ENCODE results near the gene GLDC.
"Not testable (repeated sequence)": the region's sequence is repeated elsewhere in the genome, so short reads cannot be mapped to it uniquely, and the experiment has no call there.

Gene GLDC

GRCh38 chr9:6565312-6565711 is 80.2 kb downstream of the GLDC start:
- no peak for DNase-seq (ENCODE audit: low read depth)

- DNase-seq (ENCODE audit: low read depth): no peak
These were observed 80.7 kb downstream of the GLDC start for GRCh38 chr9:6564868-6565267.

DNA sequence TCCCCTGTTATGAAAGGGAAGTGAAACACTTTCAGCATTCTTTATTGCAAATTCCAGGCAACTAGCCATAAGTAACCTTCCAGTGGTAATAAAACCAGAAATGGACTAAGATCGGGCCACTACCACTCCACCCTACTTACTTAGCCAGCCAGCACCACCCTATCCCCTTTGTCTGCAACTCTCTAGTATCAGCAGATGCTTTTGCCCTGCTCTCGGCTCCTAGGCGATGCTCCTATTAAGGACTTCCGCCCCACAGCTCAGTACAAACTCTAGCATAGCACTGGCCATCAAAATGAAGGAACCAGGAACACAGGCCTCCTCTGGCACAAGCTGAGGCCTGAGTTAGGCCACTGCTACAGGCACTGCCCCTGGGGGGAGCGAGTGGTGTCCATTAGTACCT is 81.2 kb downstream of the GLDC start:
- DNase-seq (ENCODE audit: low read depth): no peak

GRCh38 chr9:6562871-6563430 is 82.6 kb downstream of the GLDC start:
- no peak for DNase-seq (ENCODE audit: low read depth)

GRCh38 chr9:6562201-6562600 is 83.3 kb downstream of the GLDC start:
- DNase-seq (ENCODE audit: low read depth): no peak

GRCh38 chr9:6557883-6558616 is 87.5 kb downstream of the GLDC start:
- DNase-seq (ENCODE audit: low read depth): no peak

GRCh38 chr9:6553866-6554265 is 91.7 kb downstream of the GLDC start:
- no peak for DNase-seq (ENCODE audit: low read depth)

- DNase-seq (ENCODE audit: low read depth): no peak
These were observed 92.9 kb downstream of the GLDC start for GRCh38 chr9:6552498-6553121.

GRCh38 chr9:6552033-6552432 is 93.5 kb downstream of the GLDC start:
- DNase-seq (ENCODE audit: low read depth): no peak

DNA sequence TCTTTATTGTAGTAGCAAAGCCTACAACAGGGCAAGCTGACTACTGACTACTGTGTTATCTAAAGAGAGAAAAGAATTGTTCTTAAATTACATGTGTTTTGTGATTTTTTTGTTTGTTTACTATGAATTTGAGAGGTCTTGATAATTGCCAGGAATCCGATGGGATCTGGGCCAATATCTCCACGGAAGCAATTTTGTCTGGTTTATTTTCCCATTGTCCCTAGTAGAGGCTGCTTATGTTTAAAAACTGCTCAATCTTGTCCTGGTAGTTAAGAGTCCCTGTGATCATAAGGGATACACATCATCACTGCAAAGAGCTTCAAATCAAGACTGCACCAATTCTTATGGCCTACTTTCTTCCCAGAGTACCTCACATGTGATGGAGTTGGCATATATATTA is 94.4 kb downstream of the GLDC start:
- no peak for DNase-seq (ENCODE audit: low read depth)

DNA sequence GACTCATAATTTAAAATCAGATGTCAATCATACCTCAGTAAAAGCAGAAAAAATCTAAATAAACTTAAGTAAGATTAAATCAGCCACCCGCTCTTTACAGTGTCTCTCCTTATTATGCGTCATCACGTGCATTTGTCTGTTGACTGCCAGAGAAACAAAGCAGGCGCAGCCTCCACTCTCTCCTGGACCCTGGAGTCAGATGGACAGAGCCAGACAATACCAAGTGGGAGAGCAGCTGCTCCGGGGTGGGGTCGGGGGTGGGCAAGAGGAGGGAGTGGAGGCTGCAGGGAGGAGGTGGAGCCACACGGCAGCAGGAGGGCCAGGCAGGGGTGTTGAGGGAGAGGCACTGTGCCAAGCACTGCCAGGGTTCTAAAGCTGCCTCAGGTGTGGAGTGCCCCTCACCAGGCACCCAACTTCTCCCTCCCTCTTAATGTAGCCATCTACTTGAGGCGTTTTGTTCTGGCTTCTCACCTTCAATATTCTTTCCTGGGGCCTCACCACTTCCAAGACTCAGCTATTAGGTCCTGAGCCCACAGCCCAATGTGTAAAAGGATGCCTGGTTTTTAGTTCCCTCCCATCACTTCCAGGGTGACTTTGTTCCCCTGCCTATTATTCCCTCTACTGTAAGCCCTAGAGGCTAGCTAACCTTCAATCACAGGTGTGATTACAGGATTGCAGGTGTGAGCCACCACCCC is 96.3 kb downstream of the GLDC start:
- DNase-seq (ENCODE audit: low read depth): no peak

- no peak for DNase-seq (ENCODE audit: low read depth)
These were observed 100.4 kb downstream of the GLDC start for GRCh38 chr9:6545017-6545691.

DNA sequence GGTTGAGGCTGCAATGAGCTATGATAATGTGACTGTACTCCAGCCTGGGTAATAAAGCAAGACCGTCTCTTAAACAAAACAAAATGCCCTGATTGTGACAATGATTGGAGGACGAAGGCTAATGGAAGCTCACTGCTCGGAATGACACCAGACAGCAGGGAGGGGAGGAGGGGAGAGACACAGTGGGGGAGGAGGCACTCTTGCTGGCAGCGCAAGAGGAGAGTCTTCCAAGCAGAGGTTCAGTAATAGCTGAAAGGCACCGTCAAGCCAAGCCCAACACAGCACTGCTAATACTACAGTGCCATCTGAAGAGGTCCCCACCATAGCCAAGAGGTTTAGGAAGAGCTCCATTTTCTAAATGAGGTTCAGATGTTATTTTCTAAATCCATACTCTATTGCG is 102.3 kb downstream of the GLDC start:
- DNase-seq (ENCODE audit: low read depth): no peak

DNA sequence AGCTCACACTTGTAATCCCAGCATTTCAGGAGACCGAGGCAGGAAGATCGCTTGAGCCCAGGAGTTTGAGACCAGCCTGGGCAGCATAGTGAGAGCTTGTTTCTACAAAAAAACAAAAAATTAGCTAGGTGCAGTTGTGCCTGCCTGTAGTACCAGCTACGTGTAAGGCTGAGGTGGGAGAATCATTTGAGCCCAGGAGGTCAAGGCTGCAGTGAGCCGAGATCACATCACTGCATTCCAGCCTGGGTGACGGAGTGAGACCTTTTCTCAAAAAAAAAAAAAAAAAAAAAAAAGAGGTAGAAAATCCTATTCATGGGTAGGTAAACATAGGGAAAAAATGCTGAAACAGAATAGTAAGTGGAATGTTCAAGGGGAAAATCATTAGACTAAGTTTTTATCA is 102.9 kb downstream of the GLDC start:
- DNase-seq (ENCODE audit: low read depth): not testable (repeated sequence)

- DNase-seq (ENCODE audit: low read depth): no peak
These were observed 106.9 kb downstream of the GLDC start for GRCh38 chr9:6538666-6539071.

DNA sequence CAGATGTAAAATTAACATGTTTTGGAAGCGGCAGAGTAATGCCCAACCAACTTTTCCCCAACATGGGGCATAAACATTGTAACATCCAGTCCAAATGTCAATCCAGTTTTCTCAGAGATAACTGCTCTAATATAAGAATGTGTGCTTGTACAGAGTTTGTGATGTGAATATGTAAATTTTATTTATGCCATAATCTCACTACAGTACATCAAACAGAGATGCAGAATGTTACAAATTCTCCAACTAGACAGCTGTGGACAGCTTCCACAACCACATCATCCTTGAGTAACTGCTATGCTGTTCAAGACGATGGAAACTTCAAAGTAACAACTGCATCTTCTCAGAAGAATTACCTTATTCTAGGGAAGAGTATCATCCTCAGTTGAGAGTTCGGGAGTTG is 109.9 kb downstream of the GLDC start:
- DNase-seq (ENCODE audit: low read depth): no peak

DNA sequence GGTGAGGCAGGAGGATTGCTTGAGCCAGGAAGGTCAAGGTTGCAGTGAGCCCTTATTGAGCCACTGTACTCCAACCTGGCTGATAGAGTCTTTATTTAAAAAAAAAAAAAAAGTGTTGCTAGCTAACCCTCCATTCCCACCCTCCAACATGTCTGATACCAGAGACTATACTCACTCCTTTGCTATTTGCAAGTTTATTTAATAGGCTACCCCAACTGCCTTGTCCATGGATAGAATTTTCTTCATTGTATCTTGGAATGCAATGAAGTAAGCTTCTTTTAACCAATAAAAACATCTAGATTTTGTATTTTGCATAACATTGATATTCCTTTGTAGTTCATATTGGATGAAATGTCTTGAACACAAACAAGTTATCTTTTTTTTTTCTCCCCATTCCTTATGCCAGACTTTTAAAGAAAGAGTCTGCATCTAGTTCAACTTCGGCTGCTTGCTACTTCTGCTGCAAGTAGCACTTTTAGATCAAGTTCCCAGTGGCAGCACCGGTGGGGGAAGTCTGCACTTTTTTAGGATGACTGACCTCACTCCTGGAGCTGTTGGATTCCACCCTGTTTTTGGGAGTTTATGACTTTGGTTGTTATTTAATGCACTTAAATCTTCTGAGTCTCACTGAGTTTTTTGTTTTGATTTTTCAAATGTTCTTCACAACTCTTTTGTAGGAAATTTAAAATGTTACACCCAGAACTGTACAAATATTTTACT is 120.0 kb downstream of the GLDC start:
- DNase-seq (ENCODE audit: low read depth): no peak

DNA sequence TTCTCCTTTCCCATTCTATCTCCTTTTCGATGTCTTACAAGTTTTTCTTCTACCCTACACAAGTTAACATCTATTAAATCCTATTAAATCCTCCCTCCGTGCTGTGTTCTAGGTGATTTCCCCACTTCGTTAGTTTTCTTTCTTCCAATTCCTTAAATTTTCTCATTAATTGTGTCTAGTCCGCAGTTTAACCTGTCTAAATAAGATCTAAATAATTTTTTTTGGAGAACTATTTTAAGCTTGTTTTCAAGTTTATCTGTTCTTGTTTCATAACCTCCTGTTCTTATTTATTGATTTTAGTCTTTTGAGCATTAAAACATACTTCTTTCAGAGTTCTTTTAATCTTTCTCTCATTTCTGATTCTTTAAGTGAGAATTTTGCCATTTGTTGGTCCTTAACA is 123.3 kb downstream of the GLDC start:
- DNase-seq (ENCODE audit: low read depth): no peak

GRCh38 chr9:6512085-6512657 is 133.4 kb downstream of the GLDC start:
- no peak for DNase-seq (ENCODE audit: low read depth)

DNA sequence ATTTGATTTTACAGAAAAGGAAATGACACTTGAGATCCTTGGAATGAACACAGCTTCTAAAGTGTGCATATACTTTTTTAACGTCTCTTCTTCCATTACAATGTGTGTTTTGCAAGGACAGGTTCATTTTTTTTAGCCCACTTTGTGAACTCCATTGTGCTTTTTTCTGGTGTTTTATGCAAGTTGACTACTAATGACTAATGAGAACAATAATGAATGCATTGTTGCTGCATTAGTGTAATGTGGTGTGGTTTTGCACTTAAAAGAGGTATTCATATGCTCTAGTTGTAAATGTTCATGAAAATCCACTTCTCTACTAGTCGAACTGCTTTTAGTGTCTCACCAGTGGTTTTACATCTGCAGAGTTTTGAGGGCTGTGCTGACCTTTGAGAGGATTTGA is 139.0 kb downstream of the GLDC start:
- no peak for DNase-seq (ENCODE audit: low read depth)

DNA sequence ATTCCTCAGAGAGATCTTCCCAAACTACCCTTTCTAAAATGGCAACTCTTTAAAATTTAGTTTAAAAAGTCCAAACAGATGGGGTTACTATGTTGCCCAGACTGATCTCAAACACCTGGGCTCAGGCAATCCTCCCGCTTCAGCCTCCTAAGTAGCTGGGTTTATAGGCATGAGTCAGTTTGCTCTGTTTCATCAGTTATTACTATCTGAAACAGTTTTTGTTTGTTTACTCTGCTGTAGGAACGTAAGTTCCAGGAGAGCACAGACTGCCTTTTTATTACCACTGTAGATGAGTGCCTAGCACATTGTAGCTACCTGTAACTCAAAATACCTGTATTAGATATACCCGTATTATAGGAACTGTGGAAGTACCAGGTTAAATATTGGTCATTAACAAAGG is 143.1 kb downstream of the GLDC start:
- no peak for DNase-seq (ENCODE audit: low read depth)

Data from activated T-helper 9 cell treated with anti-CD3 and anti-CD28 coated beads, Interleukin-2, amount 50 U/mL, for 16 hours (primary cell).